Large intestine (tissue), 3 donors: ENCODE measurements around the gene AMACR. TPM values are rescaled to one million over a fixed set of nuclear protein-coding genes. Genes with fewer than 3 reads are reported as not detected.
"Not testable (repeated sequence)": the region's sequence is repeated elsewhere in the genome, so short reads cannot be mapped to it uniquely, and the experiment has no call there.

ENCODE experiments used
- DNase-seq, 2 donors: peaks; one replicate each; pipeline versions ENCODE4 v3.0.0 to v3.0.0-alpha.2; 2013
- H3K27ac ChIP-seq: one replicate; pipeline ENCODE4 v1.5.1; 2013; ENCODE audit warnings: low read length
- H3K27me3 ChIP-seq: 2 replicates; pipeline ENCODE4 v1.6.1; 2013; ENCODE audit warnings: low read length; ENCODE audit not compliant: control insufficient read depth, insufficient read depth
- H3K36me3 ChIP-seq: 2 replicates; pipeline ENCODE4 v1.6.1; 2013; ENCODE audit warnings: low read length; ENCODE audit not compliant: control insufficient read depth, insufficient read depth
- H3K4me1 ChIP-seq: one replicate; pipeline ENCODE4 v1.6.1; 2013; ENCODE audit warnings: low read length; ENCODE audit not compliant: control insufficient read depth, insufficient read depth
- H3K4me3 ChIP-seq: one replicate; pipeline ENCODE4 v1.5.1; 2013; ENCODE audit warnings: low read length
- H3K9me3 ChIP-seq: one replicate; pipeline ENCODE4 v1.6.1; 2013; ENCODE audit warnings: mild to moderate bottlenecking, low read depth, low read length, moderate library complexity; ENCODE audit not compliant: control insufficient read depth
- WGBS: methylation state at CpG from one replicate; pipeline ENCODE4 v1.1.5; 2013; ENCODE audit warnings: low lambda C conversion rate; ENCODE audit not compliant: insufficient coverage; 5-methylcytosine and 5-hydroxymethylcytosine counted together
- polyA plus RNA-seq: library from polyadenylated mRNA; unstranded; fragments of 120-200 nt; gene quantifications from one replicate; pipeline ENCODE4 v1.2.1, GENCODE V29; 2013

AMACR gene
- polyA plus RNA-seq, 1 donor = 59.5 TPM

DNA sequence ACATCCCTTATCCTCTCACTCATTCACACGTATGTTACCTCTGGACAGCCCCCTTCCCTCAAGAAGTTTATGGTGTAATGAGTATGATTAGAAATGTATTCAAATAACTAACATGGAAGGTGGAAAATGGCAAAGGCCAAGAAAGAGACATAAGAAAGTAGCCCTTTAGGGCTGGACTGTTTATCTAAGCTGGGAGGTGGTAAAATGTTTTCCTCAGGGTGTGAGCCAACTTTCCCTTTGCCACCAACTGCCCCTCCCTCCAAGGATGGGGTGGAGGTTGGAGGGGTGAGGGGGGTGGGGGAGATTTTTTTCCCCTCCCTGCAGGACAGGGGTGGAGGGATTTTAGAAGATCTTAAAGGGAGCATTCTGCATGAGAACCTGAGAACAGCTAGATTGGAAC lies 31.5 kb downstream of the AMACR start:
- Histone ChIP-seq H3K27ac (no peak overlapping the region), H3K4me3 (no peak overlapping the region), H3K36me3 (no peaks in the 10 kb centered on the region), H3K27me3 (no peaks in the 10 kb centered on the region), H3K4me1 (no peaks in the 10 kb centered on the region), H3K9me3 (no peaks in the 10 kb centered on the region)
- no peak for DNase-seq
- 83% methylated on average over 1 of the region's 1 CpG for WGBS

DNA sequence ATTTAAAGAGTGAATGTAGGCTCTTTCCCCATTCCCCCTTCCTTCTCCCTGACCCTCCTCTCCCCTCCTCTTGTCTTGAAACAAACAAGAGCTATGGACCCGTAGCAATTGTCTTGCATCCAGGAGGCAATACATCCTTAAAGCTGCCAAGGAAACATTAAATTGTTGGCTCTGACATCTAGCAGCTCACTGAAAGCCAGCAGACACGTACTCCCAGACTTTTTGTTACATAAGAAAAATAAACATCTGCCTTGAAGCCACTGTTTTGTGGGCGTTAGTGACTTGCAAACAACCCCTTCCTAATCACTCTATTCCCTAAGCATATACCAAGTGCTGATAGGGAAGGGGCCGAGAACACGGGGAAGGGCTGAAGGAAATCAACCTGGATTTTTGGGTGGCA lies 32.0 kb downstream of the AMACR start:
- Histone ChIP-seq H3K9me3 (no peaks in the 10 kb centered on the region), H3K4me1 (no peaks in the 10 kb centered on the region), H3K27ac (no peak overlapping the region), H3K27me3 (no peaks in the 10 kb centered on the region), H3K36me3 (no peaks in the 10 kb centered on the region), H3K4me3 (no peak overlapping the region)
- peak in 1 of 2 donors; percentile 8 for DNase-seq
- no CpG with 5 or more reads among the region's 5 CpGs for WGBS

DNA sequence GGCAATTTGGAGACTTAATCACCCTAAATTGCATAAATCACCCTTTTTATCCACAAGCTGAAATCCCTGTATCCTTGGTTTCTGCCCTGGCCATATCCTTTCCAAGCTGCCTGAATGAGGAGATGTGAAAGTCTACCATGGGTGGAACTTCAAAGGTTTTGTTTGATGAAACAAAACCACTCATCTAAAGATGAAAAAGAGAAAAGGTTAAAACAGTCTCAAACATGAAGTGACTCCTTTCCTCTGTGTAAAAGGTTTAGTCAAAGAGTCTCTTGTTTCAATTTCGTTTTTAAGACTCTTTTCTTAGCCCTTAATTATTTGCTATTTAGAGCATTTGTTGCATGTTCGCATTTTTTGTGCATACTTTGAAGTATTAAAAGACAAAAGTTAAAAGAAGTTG lies 34.6 kb downstream of the AMACR start:
- Histone ChIP-seq H3K9me3 (no peaks in the 10 kb centered on the region), H3K4me1 (no peaks in the 10 kb centered on the region), H3K36me3 (no peaks in the 10 kb centered on the region), H3K27me3 (no peaks in the 10 kb centered on the region), H3K27ac (no peak overlapping the region), H3K4me3 (no peak overlapping the region)
- no peak for DNase-seq
- 80% methylated on average over 1 of the region's 2 CpGs for WGBS

DNA sequence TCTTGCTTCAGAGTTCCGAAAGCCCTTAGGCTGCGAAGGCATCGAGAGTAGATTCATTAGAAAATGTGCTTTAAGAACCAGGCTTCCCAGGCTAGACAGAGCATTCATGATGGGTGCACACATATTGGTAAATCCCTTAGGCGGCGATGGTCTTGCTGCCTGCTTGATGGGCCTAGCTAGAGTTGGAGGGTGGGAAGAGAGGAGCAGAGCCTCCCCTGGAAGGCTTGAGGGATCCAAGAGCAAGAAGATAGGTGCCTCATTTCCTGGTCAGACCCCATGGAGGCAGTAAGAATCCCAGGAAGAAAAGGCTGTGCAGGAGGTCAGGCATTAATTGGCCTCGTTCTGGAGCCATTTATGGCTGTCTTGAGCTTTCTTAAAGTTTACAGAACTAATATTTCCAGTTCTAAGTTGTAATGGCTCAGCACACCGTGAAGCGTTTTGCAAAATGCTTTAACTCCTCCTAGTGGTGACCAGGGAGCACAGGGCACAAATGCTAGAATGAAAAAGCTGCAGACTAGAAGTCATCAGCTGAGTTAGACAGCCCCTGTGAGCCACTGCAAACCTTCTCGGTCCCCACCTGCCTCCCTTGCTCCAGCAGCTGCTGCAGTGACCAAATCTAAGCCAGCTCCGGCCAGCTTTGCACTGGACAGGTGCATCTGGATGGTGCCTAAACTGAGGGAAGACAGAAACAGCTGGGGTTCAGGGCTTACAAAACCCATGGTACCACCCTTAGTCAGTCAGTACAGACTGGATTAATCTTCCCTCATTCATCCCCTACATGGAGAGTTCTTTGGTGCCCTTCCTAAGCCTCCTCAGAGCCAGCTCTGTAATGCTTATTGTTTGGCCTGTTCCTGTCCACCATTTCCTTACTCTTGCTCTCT lies 38.0 kb downstream of the AMACR start:
- no peak overlapping the region for H3K4me3 ChIP-seq
- no peaks in the 10 kb centered on the region for H3K9me3 ChIP-seq
- DNase-seq = peak; percentile 19 to 43
- no peaks in the 10 kb centered on the region for H3K36me3 ChIP-seq
- 0% methylated on average over 1 of the region's 10 CpGs for WGBS
- no peaks in the 10 kb centered on the region for H3K4me1 ChIP-seq
- H3K27ac ChIP-seq = no peak overlapping the region
- no peaks in the 10 kb centered on the region for H3K27me3 ChIP-seq

DNA sequence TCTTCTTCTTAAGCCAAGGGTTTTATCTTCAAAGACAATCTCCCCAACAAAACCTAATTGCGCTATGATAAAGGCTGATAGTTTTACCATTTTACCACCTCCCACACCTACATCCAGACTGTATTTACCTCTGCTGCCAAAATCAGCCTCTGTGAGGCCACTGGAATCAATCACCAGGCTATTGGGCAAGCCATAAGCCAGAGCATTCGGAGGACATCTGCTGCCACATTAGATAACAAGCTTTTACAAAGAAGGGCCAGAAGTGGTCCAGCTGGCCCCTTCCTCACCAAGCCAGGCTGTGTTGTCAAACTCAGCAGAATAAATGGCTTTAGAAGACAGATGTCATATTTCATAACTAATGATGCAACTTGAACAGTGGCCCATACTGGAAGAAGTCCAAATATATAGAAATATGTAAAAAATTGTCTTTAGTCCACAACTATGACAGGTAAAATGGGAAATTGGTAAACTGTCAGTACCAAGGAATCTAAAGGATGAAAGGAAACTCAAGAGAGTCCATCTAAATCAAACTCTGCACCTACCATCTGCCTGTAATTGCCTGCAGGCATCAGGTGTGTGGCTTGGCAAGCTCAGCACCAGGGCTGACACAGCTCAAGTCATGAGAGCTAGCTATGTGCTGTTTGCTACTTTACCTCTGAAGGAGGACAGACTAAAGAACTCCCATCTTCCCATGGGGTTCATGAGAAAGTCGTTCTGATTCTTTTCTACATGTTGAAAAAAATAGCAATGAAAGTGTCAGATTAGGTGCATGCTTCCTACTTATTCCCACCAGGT lies 39.4 kb downstream of the AMACR start:
- DNase-seq = no peak
- H3K27ac ChIP-seq = no peak overlapping the region
- 80% methylated on average over 1 of the region's 3 CpGs for WGBS
- no peaks in the 10 kb centered on the region for H3K27me3 ChIP-seq
- no peaks in the 10 kb centered on the region for H3K36me3 ChIP-seq
- H3K9me3 ChIP-seq = no peaks in the 10 kb centered on the region
- H3K4me3 ChIP-seq = no peak overlapping the region
- no peaks in the 10 kb centered on the region for H3K4me1 ChIP-seq

DNA sequence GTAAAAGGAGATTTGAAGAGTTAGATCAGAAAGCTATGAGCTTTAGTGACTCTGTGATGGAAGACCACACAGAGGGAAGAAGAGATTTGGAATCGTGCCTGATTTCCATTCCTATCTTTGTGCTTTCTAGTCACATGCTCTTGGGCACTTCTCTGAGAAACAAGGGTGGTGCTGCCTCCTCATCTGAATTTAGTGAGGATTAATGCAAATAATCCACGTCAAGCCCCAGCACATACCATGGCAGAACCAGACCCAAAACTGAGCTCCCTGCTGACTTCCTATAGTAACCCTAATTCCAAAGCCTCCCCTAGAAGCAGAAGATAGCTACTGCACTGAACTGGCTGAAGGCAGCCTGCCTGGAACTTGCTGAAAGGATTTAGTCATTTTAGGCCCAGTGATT lies 41.0 kb downstream of the AMACR start:
- no peaks in the 10 kb centered on the region for H3K9me3 ChIP-seq
- H3K4me1 ChIP-seq = no peaks in the 10 kb centered on the region
- H3K36me3 ChIP-seq = no peaks in the 10 kb centered on the region
- no peak overlapping the region for H3K27ac ChIP-seq
- DNase-seq = no peak
- no CpG with 5 or more reads among the region's 2 CpGs for WGBS
- peaks cover 3% of the 10 kb centered on the region for H3K27me3 ChIP-seq
- H3K4me3 ChIP-seq = no peak overlapping the region

DNA sequence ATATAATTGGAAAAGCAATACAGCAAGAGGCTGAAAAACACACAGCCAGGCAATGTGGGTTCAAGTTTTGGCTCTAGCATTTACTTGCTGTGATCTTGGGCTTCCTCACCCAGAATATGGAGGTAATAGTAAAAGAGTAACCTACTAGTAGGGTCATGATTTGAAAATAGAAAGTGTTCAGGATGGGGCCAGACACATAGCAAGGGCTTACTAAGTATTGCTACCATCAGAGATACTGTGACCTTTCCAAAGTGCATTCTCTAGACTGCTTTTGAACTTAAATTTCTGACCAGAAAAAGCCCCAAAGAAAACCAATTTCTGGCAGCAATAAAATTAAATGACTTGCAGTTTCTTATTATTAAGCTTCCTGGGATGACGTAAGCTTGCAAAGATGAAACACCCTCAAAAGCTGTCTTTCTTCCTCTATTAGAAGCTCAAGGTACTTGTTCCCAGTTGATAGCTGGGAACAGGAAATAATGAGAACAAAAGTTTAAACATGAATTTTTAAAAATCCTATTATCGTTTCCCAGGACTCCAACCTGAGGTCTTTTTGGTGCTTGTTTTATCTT lies 43.6 kb downstream of the AMACR start:
- no peaks in the 10 kb centered on the region for H3K4me1 ChIP-seq
- whole genome bisulfite sequencing = 92% methylated on average over 2 of the region's 2 CpGs

DNA sequence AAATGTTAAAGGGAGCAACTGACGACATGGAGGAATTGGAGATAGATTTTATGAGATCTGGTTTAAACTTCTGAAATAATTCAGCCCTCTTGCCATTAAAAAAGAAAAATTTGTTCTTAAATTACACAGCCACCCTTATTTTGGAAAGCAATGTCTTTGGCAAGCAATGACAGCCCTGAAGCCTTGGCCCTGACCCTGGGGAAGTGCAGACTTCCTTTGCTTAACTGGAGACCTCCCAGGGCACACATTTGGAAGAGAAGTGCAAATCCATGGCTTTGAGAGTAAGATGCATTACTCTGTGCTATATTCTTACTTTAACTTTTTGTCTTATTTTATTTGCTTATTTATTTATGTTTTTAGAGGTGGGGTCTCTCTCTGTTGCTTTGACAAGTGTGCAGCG lies 49.7 kb downstream of the AMACR start:
- WGBS = 20% methylated on average over 1 of the region's 2 CpGs
- DNase-seq = no peak

More for the DNA sequence above, 43.6 kb downstream of the AMACR start:
- Histone ChIP-seq H3K27me3 (peaks cover 3% of the 10 kb centered on the region), H3K36me3 (no peaks in the 10 kb centered on the region), H3K27ac (no peak overlapping the region), H3K9me3 (no peaks in the 10 kb centered on the region), H3K4me3 (no peak overlapping the region)
- DNase-seq = no peak

DNA sequence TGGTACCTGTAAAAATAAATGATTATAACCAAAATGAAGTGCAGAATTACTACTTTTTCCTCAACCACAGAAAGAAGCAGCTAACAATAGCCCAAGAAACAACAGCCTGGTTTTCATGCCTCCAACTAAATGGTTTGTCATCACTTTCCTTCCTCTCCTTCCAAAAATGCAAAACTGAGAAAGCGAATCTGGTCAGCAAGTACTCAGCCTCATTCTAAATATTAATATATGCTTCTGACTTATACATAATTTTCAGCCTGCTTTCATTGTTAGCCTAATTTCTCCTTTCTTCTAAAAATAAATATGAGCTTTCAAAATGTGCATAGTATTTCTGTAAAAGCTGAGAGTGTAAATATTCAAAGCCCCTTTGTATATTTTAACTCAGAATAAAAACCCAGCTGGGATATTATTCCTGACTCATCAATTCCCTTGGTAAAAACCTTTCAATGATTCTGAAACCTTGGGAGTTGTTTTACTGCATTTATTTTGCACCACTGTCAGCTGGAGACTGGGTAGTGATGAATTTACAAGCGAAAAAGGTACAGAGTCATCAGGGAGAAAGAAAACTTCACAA lies 50.2 kb downstream of the AMACR start:
- Histone ChIP-seq H3K4me1 (no peaks in the 10 kb centered on the region), H3K9me3 (no peaks in the 10 kb centered on the region), H3K27ac (no peak overlapping the region), H3K27me3 (peaks cover 3% of the 10 kb centered on the region), H3K36me3 (no peaks in the 10 kb centered on the region), H3K4me3 (no peak overlapping the region)
- no peak for DNase-seq
- 100% methylated on average over 1 of the region's 2 CpGs for WGBS

More for the DNA sequence above, 49.7 kb downstream of the AMACR start:
- no peak overlapping the region for H3K27ac ChIP-seq
- no peak overlapping the region for H3K4me3 ChIP-seq
- peaks cover 3% of the 10 kb centered on the region for H3K27me3 ChIP-seq
- H3K4me1 ChIP-seq = no peaks in the 10 kb centered on the region
- H3K36me3 ChIP-seq = no peaks in the 10 kb centered on the region
- no peaks in the 10 kb centered on the region for H3K9me3 ChIP-seq

DNA sequence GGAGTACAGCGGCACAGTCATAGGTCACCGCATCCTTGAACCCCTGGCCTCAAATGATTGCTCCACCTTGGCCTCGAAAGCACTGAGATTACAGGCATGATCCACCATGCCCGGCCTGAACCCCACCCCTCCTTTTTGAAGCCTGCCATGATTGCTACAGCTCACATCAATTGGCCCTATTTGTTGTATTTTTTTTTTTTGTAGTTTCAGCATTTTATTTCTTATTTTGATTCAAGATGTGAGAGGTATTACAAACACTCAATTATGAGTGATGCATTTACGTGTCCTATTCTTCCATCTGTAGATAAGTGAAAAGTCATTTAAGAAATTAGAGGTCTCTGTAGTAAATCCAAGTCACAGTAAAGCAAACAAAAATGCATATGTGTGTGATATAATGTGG lies 55.7 kb downstream of the AMACR start:
- not testable (repeated sequence) for DNase-seq, H3K9me3 ChIP-seq, H3K4me1 ChIP-seq, H3K27ac ChIP-seq, H3K36me3 ChIP-seq, H3K4me3 ChIP-seq, H3K27me3 ChIP-seq
- no CpG with 5 or more reads among the region's 5 CpGs for WGBS
